ENCODE measurements around the gene CALN1.

Gene CALN1

GRCh38 chr7:72243329-72243728 is 168.8 kb downstream of the CALN1 start:
- TF ChIP-seq, protein P1, sequence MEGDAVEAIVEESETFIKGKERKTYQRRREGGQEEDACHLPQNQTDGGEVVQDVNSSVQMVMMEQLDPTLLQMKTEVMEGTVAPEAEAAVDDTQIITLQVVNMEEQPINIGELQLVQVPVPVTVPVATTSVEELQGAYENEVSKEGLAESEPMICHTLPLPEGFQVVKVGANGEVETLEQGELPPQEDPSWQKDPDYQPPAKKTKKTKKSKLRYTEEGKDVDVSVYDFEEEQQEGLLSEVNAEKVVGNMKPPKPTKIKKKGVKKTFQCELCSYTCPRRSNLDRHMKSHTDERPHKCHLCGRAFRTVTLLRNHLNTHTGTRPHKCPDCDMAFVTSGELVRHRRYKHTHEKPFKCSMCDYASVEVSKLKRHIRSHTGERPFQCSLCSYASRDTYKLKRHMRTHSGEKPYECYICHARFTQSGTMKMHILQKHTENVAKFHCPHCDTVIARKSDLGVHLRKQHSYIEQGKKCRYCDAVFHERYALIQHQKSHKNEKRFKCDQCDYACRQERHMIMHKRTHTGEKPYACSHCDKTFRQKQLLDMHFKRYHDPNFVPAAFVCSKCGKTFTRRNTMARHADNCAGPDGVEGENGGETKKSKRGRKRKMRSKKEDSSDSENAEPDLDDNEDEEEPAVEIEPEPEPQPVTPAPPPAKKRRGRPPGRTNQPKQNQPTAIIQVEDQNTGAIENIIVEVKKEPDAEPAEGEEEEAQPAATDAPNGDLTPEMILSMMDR (IDR thresholded peaks at IDR 0.05; ENCODE audit: insufficient read depth, low read depth, low read length, missing control alignments): no peak
- DNase-seq (ENCODE audit: low read depth): no peak
- H3K4me3 ChIP-seq (ENCODE audit: low read length): no peak overlapping the region

DNA sequence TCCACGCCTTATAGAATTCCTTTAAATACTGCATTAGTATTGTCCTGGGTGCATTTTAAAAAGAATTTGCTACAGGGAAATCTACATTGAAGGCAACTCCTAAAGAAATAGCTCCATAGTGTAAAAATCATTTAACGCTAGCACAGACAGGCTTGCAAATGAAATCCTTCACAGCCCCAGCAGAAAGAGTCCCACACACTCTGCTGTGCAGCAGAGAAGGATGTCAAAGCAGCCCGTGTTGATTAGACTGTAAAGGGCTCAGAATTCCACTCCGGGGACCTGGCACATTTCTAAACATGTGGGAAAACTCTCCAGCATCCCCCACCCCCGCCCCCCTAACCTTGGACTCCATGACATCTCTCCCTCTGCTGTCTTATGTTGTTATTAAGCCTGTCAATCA is 176.8 kb downstream of the CALN1 start:
- TF ChIP-seq, protein P1 (IDR thresholded peaks at IDR 0.05; ENCODE audit: insufficient read depth, low read depth, low read length, missing control alignments): no peak
- no peak for DNase-seq (ENCODE audit: low read depth)
- no peak overlapping the region for H3K4me3 ChIP-seq (ENCODE audit: low read length)

- DNase-seq (ENCODE audit: low read depth): no peak
- H3K4me3 ChIP-seq (ENCODE audit: low read length): no peak overlapping the region
- TF ChIP-seq, protein P1 (IDR thresholded peaks at IDR 0.05; ENCODE audit: insufficient read depth, low read depth, low read length, missing control alignments): no peak
Observed at GRCh38 chr7:72234086-72234485, 178.1 kb downstream of the CALN1 start.

DNA sequence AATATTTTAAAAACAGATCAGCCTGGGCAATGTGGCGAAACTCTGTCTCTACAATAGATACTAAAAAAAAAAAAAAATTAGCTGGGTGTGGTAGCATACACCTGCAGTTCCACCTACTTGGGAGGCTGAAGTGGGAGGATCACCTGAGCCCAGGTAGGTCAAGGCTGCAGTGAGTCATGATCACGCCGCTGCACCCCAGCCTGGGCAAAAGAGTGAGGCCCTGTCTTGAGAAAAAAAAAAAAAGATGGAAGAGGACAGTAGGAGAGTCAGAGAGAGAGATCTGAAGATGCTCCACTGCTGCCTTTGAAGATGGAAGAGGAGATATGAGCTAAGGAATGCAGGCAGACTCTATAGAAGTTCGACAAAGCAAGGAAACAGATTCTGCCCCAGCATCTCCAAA is 181.9 kb downstream of the CALN1 start:
- no peak for DNase-seq (ENCODE audit: low read depth)
- H3K4me3 ChIP-seq (ENCODE audit: low read length): no peak overlapping the region
- TF ChIP-seq, protein P1 (IDR thresholded peaks at IDR 0.05; ENCODE audit: insufficient read depth, low read depth, low read length, missing control alignments): no peak

DNA sequence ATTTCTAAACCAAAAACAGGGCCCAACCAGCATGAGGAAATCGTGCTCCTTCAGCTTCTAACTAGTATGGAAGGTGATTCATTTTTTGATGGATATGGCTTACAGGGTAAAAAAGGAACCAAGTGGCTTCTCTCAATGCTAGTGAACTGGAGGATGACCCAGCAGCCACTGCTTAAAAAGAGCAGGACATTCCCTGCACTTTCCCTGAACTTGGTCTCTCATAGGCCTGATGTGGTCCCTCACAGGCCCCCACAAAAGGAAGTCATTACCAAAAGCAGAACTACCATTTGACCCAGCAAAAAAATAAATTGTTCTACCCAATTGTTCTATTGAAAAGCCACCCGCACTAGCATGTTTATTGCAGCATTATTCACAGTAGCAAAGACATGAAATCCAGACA is 188.8 kb downstream of the CALN1 start:
- TF ChIP-seq, protein P1 (IDR thresholded peaks at IDR 0.05; ENCODE audit: insufficient read depth, low read depth, low read length, missing control alignments): no peak

GRCh38 chr7:72222136-72222535 is 190.0 kb downstream of the CALN1 start:
- TF ChIP-seq, protein P1 (IDR thresholded peaks at IDR 0.05; ENCODE audit: insufficient read depth, low read depth, low read length, missing control alignments): no peak
- no peak overlapping the region for H3K4me3 ChIP-seq (ENCODE audit: low read length)
- no peak for DNase-seq (ENCODE audit: low read depth)

More for the DNA sequence above, 188.8 kb downstream of the CALN1 start:
- H3K4me3 ChIP-seq (ENCODE audit: low read length): no peak overlapping the region
- no peak for DNase-seq (ENCODE audit: low read depth)

DNA sequence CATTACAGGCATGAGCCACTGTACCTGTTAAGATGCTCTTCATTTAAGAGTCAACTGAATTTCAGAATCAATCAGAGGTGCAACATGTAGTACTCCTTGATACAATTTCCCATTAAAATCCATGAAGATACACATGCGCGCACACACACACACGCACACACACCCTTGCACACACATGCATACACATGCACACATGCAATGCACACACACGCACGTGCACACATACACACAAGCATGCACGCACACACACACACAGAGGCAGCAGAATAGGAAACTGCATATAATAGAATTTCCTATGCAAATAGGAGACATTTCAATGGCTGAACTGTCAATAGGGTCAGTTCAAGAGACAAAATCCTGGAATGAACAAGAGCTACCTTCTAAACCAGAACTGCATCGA is 192.6 kb downstream of the CALN1 start:
- DNase-seq (ENCODE audit: low read depth): no peak
- H3K4me3 ChIP-seq (ENCODE audit: low read length): no peak overlapping the region

More for the DNA sequence above, 192.6 kb downstream of the CALN1 start:
- TF ChIP-seq, protein P1 (IDR thresholded peaks at IDR 0.05; ENCODE audit: insufficient read depth, low read depth, low read length, missing control alignments): no peak
